CD4-positive, alpha-beta T cell treated with Interleukin-6 at 100 ng/mL for 8 hours (primary cell): ENCODE data around the gene XAB2.
"Not testable (repeated sequence)": the region's sequence is repeated elsewhere in the genome, so short reads cannot be mapped to it uniquely, and the experiment has no call there.

Source experiments
- DNase-seq: peaks from one replicate; pipeline ENCODE4 v3.0.0-alpha.2; 2020; ENCODE audit warnings: mixed read lengths, low spot score

Gene XAB2

DNA sequence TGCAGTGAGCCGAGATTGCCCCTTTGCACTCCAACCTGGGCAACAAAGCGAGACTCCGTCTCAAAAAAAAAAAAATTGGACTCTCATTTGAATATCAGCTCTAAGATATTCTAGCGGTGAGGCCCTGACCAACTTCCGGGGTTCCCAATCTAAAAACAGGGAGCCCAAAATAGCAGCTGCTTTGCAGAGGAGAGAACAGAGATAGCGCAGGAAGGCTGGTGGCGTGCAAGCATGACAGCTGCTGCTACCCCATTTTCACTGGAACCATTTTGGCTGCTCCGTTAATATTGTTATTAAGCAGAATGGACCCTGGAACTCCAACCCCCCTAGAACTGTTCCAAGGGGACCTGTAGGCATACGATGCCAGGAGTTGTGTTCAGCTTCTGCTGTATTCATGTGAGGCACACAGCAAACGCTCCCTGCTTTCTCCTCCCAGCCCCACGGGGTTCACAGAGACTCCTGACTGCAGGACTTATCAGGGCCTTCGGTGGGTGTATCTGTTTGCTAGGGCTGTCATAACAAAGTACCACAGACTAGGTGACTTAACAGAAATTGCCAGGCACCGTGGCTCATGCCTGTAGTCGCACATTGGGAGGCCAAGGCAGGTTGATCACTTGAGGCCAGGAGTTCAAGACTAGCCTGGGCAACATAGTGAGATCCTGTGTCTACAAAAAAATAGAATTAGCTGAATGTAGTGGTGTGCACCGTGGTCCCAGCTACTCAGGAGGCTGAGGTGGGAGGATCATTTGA, 19.1 kb upstream of the XAB2 start:
- no peak for DNase-seq

- no peak for DNase-seq
Observed at GRCh38 chr19:7647156-7647555, 17.8 kb upstream of the XAB2 start.

DNA sequence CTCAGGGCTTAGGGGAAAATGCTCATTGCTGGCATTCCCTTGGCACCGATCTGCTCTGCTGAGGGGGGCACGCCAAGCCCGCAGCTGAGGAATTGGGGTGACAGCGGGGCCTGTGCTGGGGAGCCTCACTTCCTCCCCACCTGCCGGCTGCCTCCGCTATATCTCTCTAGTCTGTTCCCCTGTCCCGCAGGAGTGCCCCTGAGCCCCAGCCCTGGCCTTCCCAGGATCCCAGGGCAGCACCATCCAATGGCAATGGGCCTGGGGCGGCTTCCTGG, 17.0 kb upstream of the XAB2 start:
- no peak for DNase-seq

- DNase-seq = no peak
Observed at GRCh38 chr19:7645656-7646425, 16.5 kb upstream of the XAB2 start.

GRCh38 chr19:7645163-7645562, 15.8 kb upstream of the XAB2 start:
- no peak for DNase-seq

DNA sequence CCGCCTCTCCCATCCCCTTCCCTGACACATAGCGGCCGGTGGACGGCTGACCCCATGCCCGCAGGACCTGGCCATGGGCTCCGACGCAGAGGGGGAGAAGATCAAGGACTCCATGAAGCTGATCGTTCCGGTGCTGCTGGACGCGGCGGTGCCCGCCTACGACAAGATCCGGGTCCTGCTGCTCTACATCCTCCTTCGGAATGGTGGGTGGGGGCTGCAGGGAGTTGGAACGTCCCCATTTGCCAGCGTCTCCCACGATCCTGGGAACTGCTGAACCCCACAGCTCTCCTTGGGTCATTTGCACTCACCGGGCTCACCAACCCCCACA, 15.2 kb upstream of the XAB2 start:
- DNase-seq = no peak

- DNase-seq = not testable (repeated sequence)
Observed at GRCh38 chr19:7643629-7644549, 14.5 kb upstream of the XAB2 start.

- no peak for DNase-seq
Observed at GRCh38 chr19:7643031-7643415, 13.7 kb upstream of the XAB2 start.

GRCh38 chr19:7642295-7643030, 13.1 kb upstream of the XAB2 start:
- DNase-seq = no peak

DNA sequence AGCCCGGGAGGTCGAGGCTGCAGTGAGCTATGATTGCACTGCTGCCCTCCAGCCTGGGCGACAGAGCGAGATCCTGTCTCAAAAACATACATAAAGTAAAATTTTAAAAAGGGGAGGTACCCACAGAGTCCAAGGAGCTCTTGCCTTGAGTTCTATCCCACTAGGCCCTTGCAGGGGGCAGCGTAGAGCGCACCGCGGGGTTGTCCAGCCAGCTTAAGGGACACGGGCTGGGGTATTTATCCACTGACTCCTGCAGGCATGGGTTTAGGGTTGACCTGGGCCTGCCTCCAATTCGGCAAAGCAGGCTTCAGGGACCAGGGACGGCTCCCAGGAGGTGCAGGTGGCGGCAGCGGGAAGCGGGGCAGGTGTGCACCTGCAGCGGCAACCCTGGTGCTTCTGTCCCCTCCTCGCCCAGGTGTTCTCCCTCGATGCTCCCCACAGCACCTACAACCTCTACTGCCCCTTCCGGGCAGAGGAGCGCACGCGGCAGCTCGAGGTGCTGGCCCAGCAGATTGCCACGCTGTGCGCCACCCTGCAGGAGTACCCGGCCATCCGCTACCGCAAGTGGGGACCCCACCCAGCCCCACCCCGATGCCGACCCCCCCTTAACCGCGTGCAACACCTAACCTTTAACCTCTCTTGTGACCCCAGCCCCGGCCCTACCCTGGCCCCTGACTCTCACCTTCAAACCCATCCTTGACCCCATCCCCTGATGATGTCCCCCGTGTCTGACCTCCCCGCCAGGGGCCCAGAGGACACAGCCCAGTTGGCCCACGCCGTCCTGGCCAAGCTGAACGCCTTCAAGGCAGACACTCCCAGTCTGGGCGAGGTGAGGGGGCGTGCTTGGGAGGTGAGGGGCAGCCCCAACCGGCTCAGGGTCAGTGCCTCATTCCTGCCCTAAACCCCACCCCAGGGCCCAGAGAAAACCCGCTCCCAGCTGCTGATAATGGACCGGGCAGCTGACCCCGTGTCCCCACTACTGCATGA, 12.2 kb upstream of the XAB2 start:
- no peak for DNase-seq

GRCh38 chr19:7640803-7641202, 11.5 kb upstream of the XAB2 start:
- no peak for DNase-seq

DNA sequence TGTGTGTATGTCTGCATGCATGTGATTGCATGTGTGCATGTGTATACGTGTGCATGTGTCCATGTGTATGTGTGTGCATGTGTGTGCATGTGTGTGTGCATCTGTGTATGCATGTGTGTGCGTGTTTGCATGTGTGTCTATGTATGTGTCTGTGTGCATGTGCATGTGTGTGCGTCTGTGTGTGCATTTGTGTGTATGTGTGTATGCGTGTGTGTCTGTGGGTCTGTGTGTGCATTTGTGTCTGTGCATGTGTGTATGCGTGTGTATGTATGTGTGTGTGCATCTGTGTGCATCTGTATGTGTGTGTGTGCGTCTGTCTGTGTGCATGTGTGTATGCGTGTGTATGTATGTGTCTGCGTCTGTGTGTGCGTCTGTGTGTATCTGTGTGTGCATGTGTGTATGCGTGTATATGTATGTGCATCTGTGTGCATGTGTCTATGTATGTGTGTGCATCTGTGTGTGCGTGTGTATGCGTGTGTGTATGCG, 10.6 kb upstream of the XAB2 start:
- no peak for DNase-seq

GRCh38 chr19:7638802-7639465, 9.6 kb upstream of the XAB2 start:
- DNase-seq = no peak

- DNase-seq = no peak
Observed at GRCh38 chr19:7637374-7638256, 8.3 kb upstream of the XAB2 start.

GRCh38 chr19:7636691-7637373, 7.5 kb upstream of the XAB2 start, which contains the start of gene STXBP2:
STXBP2 (plus strand) TSS chr19:7637110; CDS start chr19:7637150, 40 bp downstream.
- peak; percentile 92 for DNase-seq

- no peak for DNase-seq
Observed at GRCh38 chr19:7636317-7636690, 7.0 kb upstream of the XAB2 start.

DNA sequence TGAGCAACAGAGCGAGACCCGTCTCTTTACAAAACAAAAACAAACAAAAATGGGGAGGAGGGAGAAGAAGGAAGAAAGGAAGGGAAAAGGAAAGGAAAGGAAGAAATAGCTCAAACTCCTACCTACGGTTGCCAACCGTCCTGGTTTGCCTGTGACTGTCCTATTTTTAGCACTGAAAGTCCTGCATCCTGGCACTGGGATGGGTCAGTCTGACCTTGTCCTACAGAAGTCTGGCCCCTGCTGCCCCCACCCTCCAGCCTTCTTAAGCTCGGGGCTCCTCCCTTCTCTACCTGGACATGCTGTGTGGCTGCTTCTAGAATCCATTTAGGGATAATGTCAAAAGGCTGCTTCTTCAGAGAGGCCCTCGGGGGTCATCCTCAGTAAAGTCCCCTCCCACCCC, 6.3 kb upstream of the XAB2 start:
- DNase-seq = no peak

GRCh38 chr19:7633698-7634097, 4.4 kb upstream of the XAB2 start, which contains the start of gene PCP2:
PCP2 (minus strand) TSS chr19:7633719; CDS start chr19:7633457, 262 bp downstream.
- DNase-seq = no peak
